Measurements from ENCODE around the gene OSBPL6. TPM values are rescaled to one million over a fixed set of nuclear protein-coding genes. Genes with fewer than 3 reads are reported as not detected.
A peak's percentile ranks its signal among the peaks of the same experiment; 100 is the strongest.

OSBPL6 gene
- total and polyA plus RNA-seq, 9 of the 15 experiments (the other 6 are each of a cell fraction or from before 2014, with no cell fraction given): 3.4 to 12.7 (median 9.3) TPM

- TF ChIP-seq HMG20B (CRISPR knock-in tag; IDR thresholded peaks at IDR 0.05): no peak
Measured at GRCh38 chr2:178397002-178397605, 202.8 kb downstream of the OSBPL6 start (continued).

- in situ Hi-C loops (cut with MboI) (no loop called here), intact Hi-C loops (cut with micrococcal nuclease) (loop anchor here (1.0 to 5.0 kb wide), 2 partner anchors 12 to 120 kb away; no protein-coding TSS in a partner anchor)
- WGBS (ENCODE audit: insufficient coverage, low coverage, missing lambda C conversion rate): 0% methylated on average over 6 of the region's 6 CpGs
- Histone ChIP-seq H3K9ac (ENCODE audit: insufficient read depth in 1 of 2, low read depth in 2 of 2, low read length in 2 of 2) (0 out of 4 replicates have a peak overlapping the region, but pooled peaks of 1 of the 2 experiments have one; percentile 41), H3K79me2 (ENCODE audit: control insufficient read depth, insufficient read depth, low read length) (no peaks in the 10 kb centered on the region), H2AFZ (ENCODE audit: low read depth, low read length) (peak overlapping the region; percentile 61), H3K27me3 (ENCODE audit: control insufficient read depth in 2 of 2, insufficient read depth in 2 of 2, low read length in 2 of 2) (no peaks in the 10 kb centered on the region), H3K9me3 (replicated peaks; ENCODE audit: control insufficient read depth, insufficient read depth, low read depth, low read length) (no peaks in the 10 kb centered on the region), H3K4me2 (ENCODE audit: insufficient read depth, low read length) (peak overlapping the region; percentile 28; the same call in 1 of the 2 replicates), H3K4me1 (replicated peaks in 1 of 2; ENCODE audit: control insufficient read depth in 2 of 2, insufficient read depth in 2 of 2, low read length in 2 of 2) (peaks cover 3 to 30% of the 10 kb centered on the region in 2 experiments; a peak in 4 of 5 replicates), H3K4me3 (no peak overlapping the region), H3K9me1 (ENCODE audit: control insufficient read depth, insufficient read depth, low read length) (no peaks in the 10 kb centered on the region), H3K36me3 (ENCODE audit: control insufficient read depth, insufficient read depth, low read length) (no peaks in the 10 kb centered on the region), H3K27ac (ENCODE audit: extremely low read depth, low read depth, low read length) (peak overlapping the region; percentile 24; the same call in 2 of the 3 replicates), H4K20me1 (replicated peaks; ENCODE audit: control insufficient read depth, insufficient read depth, low read length) (no peaks in the 10 kb centered on the region)
- ChIA-PET CTCF (ENCODE audit: low intra/inter-chr PET ratio) (interaction anchor here (0.6 kb wide), 1 partner anchor 69 kb away, joined by 4 read pairs; no protein-coding TSS in a partner anchor), POLR2A (interaction anchor here (0.9 to 5.0 kb wide), 4 partner anchors 12 to 331 kb away, joined by 3 to 41 read pairs (median 3); no protein-coding TSS in a partner anchor)
- FAIRE-seq (peak; percentile 82), ATAC-seq (peak; percentile 80), DNase-seq (ENCODE audit: extremely low read depth in 1 of 4, low spot score in 3 of 4) (peak; percentile 23 to 89 (median 50))
- BruUV-seq (replicated peaks): no TSS peak
- TF ChIP-seq ETV5 (CRISPR knock-in tag; IDR thresholded peaks at IDR 0.05; ENCODE audit: low read depth) (0 out of 2 replicates have a peak, but pooled peaks have one; percentile 14), MXI1 (IDR thresholded peaks at IDR 0.05; ENCODE audit: low read depth, low read length) (no peak), MAFF (IDR thresholded peaks at IDR 0.05; ENCODE audit: low read length) (no peak; the same call in 1 of the 2 replicates), ARNT (IDR thresholded peaks at IDR 0.05) (0 out of 4 replicates have a peak, but pooled peaks of 1 of the 2 experiments have one; percentile 51), HCFC1 (IDR thresholded peaks at IDR 0.05; ENCODE audit: low read depth, low read length) (no peak), RBM15 (IDR thresholded peaks at IDR 0.05; ENCODE audit: insufficient read depth, low read length) (no peak), CEBPB (tag; IDR thresholded peaks at IDR 0.05) (peak; percentile 59), ZBTB33 (CRISPR knock-in tag; IDR thresholded peaks at IDR 0.05) (peak; percentile 57; the same call in 1 of the 2 replicates), E2F8 (IDR thresholded peaks at IDR 0.05; ENCODE audit: low read depth, partially characterized antibody) (no peak), MAZ (CRISPR knock-in tag; conservative IDR thresholded peaks at IDR 0.05 in 1 of 2, IDR thresholded peaks at IDR 0.05 in 1 of 2) (peak; percentile 47 to 53; a peak in 2 of 4 replicates), TCF3 (CRISPR knock-in tag; IDR thresholded peaks at IDR 0.05) (peak; percentile 91), FOXK1 (CRISPR knock-in tag; IDR thresholded peaks at IDR 0.05; ENCODE audit: borderline replicate concordance) (no peak), CBFA2T3 (IDR thresholded peaks at IDR 0.05) (peak; percentile 96)
Measured at GRCh38 chr2:178401994-178402437, 207.7 kb downstream of the OSBPL6 start.
